ENCODE measurements around the gene HOXD11. TPM values are rescaled to one million over a fixed set of nuclear protein-coding genes. Genes with fewer than 3 reads are reported as not detected.

Gene HOXD11
- total and polyA plus RNA-seq, 2 donors (not counting 1 experiment from before 2014, with no cell fraction given), result not detected

DNA sequence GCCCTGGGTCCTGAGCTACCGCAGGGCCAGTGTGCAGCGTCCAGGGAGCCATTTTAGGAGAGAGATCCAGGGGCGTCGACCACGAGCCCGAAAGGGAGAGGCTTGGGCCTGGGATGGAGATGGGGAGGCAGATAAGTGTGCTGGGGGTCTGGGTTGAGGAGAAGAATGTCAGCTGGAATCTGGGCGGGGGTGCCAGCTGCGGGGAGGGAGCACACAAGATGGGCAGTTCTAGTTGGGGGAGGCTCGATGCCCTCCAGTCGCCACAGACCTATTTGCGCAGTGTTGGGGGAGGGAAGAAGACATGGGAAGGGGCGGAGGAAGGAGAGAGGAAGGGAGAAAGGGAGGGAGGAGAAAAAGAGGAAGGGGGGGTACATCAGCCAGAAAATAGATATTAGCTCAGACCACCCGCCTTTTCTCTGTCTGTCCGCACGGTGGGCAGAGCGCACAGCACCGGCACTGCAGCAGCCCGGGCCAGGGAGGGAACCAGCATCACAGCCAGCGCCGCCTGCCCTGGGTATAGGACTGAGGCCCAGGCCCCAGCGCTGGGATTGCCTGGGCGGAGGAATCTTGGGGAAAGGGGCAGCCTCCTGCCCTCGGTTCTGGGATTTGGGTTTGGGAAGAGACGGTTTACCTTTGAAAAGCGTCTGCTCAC is 1.9 kb upstream of the HOXD11 start:
- Histone ChIP-seq H3K27ac (ENCODE audit: low read length in 2 of 2) (no peak overlapping the region), H3K27me3 (replicated peaks in 1 of 4; ENCODE audit: control extremely low read depth in 1 of 4, control insufficient read depth in 3 of 4, insufficient read depth in 4 of 4, low read length in 3 of 4) (peaks cover 0 to 91% (median 56%) of the 10 kb centered on the region in 4 experiments), H3K36me3 (replicated peaks in 1 of 2; ENCODE audit: control extremely low read depth in 1 of 2, control insufficient read depth in 1 of 2, extremely low read depth in 1 of 2, insufficient read depth in 2 of 2, low read length in 1 of 2) (no peaks in the 10 kb centered on the region), H3K4me1 (ENCODE audit: control insufficient read depth in 2 of 2, insufficient read depth in 2 of 2, low read length in 2 of 2) (peaks cover 3 to 36% of the 10 kb centered on the region in 2 donors), H3K4me3 (ENCODE audit: control extremely low read depth in 1 of 5, extremely low read depth in 1 of 5, insufficient read depth in 1 of 5, low read depth in 2 of 5, low read length in 4 of 5) (no peak overlapping the region), H3K4me2 (replicated peaks; ENCODE audit: low read depth, low read length, poor library complexity, severe bottlenecking) (no peak overlapping the region), H3K79me2 (ENCODE audit: control insufficient read depth, insufficient read depth, low read length) (no peaks in the 10 kb centered on the region), H3K9me3 (ENCODE audit: control extremely low read depth in 1 of 3, control insufficient read depth in 2 of 3, insufficient read depth in 1 of 3, low read length in 2 of 3) (peaks cover 0 to 47% (median 0%) of the 10 kb centered on the region in 3 donors), H3K9ac (ENCODE audit: low read length) (no peak overlapping the region), H2AFZ (ENCODE audit: insufficient read depth, low read depth, low read length, poor library complexity, severe bottlenecking) (no peak overlapping the region), H4K20me1 (ENCODE audit: control insufficient read depth, insufficient read depth, low read length, poor library complexity, severe bottlenecking) (no peaks in the 10 kb centered on the region)
- H3K9me3 Mint-ChIP-seq (ENCODE audit: insufficient read depth), result peaks cover 2% of the 10 kb centered on the region
- peaks cover 82% of the 10 kb centered on the region for H3K27me3 Mint-ChIP-seq
- TF ChIP-seq EZH2 (IDR thresholded peaks at IDR 0.05; ENCODE audit: borderline replicate concordance, insufficient read depth, low read depth, low read length, poor library complexity, severe bottlenecking), result no peak
- intact Hi-C loops (cut with micrococcal nuclease), result no loop called here
- 14% methylated on average over 24 of the region's 25 CpGs for WGBS (ENCODE audit: insufficient coverage)
- POLR2A ChIA-PET, result no interaction called here
- DNase-seq, result no peak
- H3K27ac Mint-ChIP-seq, result no peak overlapping the region
- CTCF ChIA-PET, result no interaction called here
- no peak for ATAC-seq (ENCODE audit: low read depth)
- H3K4me1 Mint-ChIP-seq, result peaks cover 11% of the 10 kb centered on the region
- H3K4me3 Mint-ChIP-seq, result peak overlapping the region; percentile 5

DNA sequence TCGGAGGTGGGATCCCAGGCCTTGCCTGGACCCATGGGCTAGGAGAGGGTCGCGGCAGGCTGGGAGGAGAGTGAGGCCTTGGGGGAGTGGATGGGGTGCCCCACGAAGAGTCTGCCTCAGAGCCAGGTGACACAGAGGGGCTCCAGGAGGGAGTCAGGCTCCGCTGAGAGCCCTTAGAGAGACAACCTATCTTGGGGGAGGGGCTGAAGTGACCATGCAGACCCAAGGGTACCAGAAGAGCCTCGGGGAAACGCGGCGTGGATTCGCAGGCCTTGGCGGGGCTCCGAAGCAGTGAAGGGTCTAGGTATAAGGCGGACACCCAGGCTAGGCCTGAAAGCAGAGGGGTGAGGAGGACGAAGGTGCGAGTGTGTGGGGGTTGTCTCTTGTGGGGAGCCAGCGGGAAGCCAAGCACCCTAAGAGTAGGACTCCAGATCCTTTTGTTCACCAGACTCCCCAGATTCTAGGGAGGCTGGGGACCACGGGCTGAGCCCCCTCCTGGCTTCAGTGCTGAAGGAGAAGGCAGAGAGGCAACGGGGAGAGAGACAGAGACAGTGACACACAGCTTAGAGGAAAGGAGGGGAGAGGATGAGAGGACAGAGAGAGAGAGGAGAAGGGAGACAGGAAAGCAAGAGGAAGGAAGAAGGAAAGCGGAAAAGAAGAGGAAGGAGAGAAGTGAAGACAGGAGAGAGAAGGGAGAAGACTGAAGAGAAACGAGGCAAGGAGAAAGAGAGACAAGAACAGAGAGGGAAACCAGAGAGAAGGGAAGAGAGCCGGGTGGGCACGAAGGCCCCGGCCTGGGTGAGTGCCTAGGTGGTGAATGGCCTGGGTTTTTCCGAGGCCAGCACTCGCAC is 1.1 kb upstream of the HOXD11 start:
- Histone ChIP-seq H3K27me3 (replicated peaks in 1 of 4; ENCODE audit: control extremely low read depth in 1 of 4, control insufficient read depth in 3 of 4, insufficient read depth in 4 of 4, low read length in 3 of 4) (peaks cover 0 to 91% (median 60%) of the 10 kb centered on the region in 4 experiments), H3K9me3 (ENCODE audit: control extremely low read depth in 1 of 3, control insufficient read depth in 2 of 3, insufficient read depth in 1 of 3, low read length in 2 of 3) (peaks cover 0 to 40% (median 0%) of the 10 kb centered on the region in 3 donors), H3K4me1 (ENCODE audit: control insufficient read depth in 2 of 2, insufficient read depth in 2 of 2, low read length in 2 of 2) (peaks cover 3 to 36% of the 10 kb centered on the region in 2 donors), H3K79me2 (ENCODE audit: control insufficient read depth, insufficient read depth, low read length) (no peaks in the 10 kb centered on the region), H3K4me3 (ENCODE audit: control extremely low read depth in 1 of 5, extremely low read depth in 1 of 5, insufficient read depth in 1 of 5, low read depth in 2 of 5, low read length in 4 of 5) (no peak overlapping the region), H2AFZ (ENCODE audit: insufficient read depth, low read depth, low read length, poor library complexity, severe bottlenecking) (no peak overlapping the region), H3K36me3 (replicated peaks in 1 of 2; ENCODE audit: control extremely low read depth in 1 of 2, control insufficient read depth in 1 of 2, extremely low read depth in 1 of 2, insufficient read depth in 2 of 2, low read length in 1 of 2) (no peaks in the 10 kb centered on the region), H4K20me1 (ENCODE audit: control insufficient read depth, insufficient read depth, low read length, poor library complexity, severe bottlenecking) (no peaks in the 10 kb centered on the region), H3K9ac (ENCODE audit: low read length) (no peak overlapping the region), H3K27ac (ENCODE audit: low read length in 2 of 2) (no peak overlapping the region), H3K4me2 (replicated peaks; ENCODE audit: low read depth, low read length, poor library complexity, severe bottlenecking) (peak overlapping the region; percentile 67)
- Mint-ChIP-seq H3K9me3 (ENCODE audit: insufficient read depth) (peaks cover 4% of the 10 kb centered on the region), H3K27me3 (peaks cover 84% of the 10 kb centered on the region), H3K27ac (peak overlapping the region; percentile 59), H3K4me3 (peak overlapping the region; percentile 66), H3K4me1 (peaks cover 11% of the 10 kb centered on the region)
- ChIA-PET CTCF (no interaction called here), POLR2A (no interaction called here)
- TF ChIP-seq, protein P1, sequence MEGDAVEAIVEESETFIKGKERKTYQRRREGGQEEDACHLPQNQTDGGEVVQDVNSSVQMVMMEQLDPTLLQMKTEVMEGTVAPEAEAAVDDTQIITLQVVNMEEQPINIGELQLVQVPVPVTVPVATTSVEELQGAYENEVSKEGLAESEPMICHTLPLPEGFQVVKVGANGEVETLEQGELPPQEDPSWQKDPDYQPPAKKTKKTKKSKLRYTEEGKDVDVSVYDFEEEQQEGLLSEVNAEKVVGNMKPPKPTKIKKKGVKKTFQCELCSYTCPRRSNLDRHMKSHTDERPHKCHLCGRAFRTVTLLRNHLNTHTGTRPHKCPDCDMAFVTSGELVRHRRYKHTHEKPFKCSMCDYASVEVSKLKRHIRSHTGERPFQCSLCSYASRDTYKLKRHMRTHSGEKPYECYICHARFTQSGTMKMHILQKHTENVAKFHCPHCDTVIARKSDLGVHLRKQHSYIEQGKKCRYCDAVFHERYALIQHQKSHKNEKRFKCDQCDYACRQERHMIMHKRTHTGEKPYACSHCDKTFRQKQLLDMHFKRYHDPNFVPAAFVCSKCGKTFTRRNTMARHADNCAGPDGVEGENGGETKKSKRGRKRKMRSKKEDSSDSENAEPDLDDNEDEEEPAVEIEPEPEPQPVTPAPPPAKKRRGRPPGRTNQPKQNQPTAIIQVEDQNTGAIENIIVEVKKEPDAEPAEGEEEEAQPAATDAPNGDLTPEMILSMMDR (IDR thresholded peaks at IDR 0.05), result no peak
- no peak for TF ChIP-seq EZH2 (IDR thresholded peaks at IDR 0.05; ENCODE audit: borderline replicate concordance, insufficient read depth, low read depth, low read length, poor library complexity, severe bottlenecking)
- ATAC-seq (ENCODE audit: low read depth) (no peak), DNase-seq (no peak)
- WGBS (ENCODE audit: insufficient coverage), result 7% methylated on average over 22 of the region's 25 CpGs
- intact Hi-C loops (cut with micrococcal nuclease), result no loop called here

All from B cell (primary cell).